Smooth muscle cell (in vitro differentiated cells): Measurements from ENCODE around the gene SPAG4. TPM values are rescaled to one million over a fixed set of nuclear protein-coding genes. Genes with fewer than 3 reads are reported as not detected.

Experiments
- DNase-seq: peaks from one replicate; lab custom pipeline; 2025; ENCODE audit not compliant: unreplicated experiment; lab: John Stamatoyannopoulos, UW
- H2AFZ ChIP-seq: fragments of 200-600 bp; sonication (generic); 2 replicates; pipeline ENCODE4 v1.6.0; 2016; ENCODE audit warnings: antibody characterized with exemption, low read depth, mild to moderate bottlenecking
- H3F3A ChIP-seq: fragments of 200-600 bp; sonication (generic); 2 replicates; pipeline ENCODE4 v1.6.0; 2017; ENCODE audit warnings: antibody characterized with exemption, low read depth
- H3K27ac ChIP-seq: fragments of 200-600 bp; sonication (generic); 2 replicates; pipeline ENCODE4 v1.5.1; 2016; ENCODE audit warnings: low read depth, mild to moderate bottlenecking
- H3K27me3 ChIP-seq: fragments of 200-600 bp; sonication (generic); 2 replicates; pipeline ENCODE4 v1.6.1; 2016; ENCODE audit warnings: low read depth, mild to moderate bottlenecking
- H3K36me3 ChIP-seq: fragments of 200-600 bp; sonication (generic); 2 replicates; pipeline ENCODE4 v1.5.1; 2016; ENCODE audit warnings: low read depth
- H3K4me1 ChIP-seq: fragments of 200-600 bp; sonication (generic); 2 replicates; pipeline ENCODE4 v1.5.1; 2016; ENCODE audit warnings: low read depth
- H3K4me2 ChIP-seq: fragments of 200-600 bp; sonication (generic); 2 replicates; pipeline ENCODE4 v1.6.0; 2016; ENCODE audit warnings: mild to moderate bottlenecking
- H3K4me3 ChIP-seq: fragments of 200-600 bp; sonication (generic); 2 replicates; pipeline ENCODE4 v1.5.1; 2016; ENCODE audit warnings: mild to moderate bottlenecking
- H3K79me2 ChIP-seq: fragments of 200-600 bp; sonication (generic); 2 replicates; pipeline ENCODE4 v1.6.0; 2016; ENCODE audit warnings: low read depth, mild to moderate bottlenecking
- H3K9ac ChIP-seq: fragments of 200-600 bp; sonication (generic); 2 replicates; pipeline ENCODE4 v1.6.0; 2016; ENCODE audit warnings: low read depth
- H3K9me3 ChIP-seq: fragments of 200-600 bp; sonication (generic); replicated peaks from 2 replicates; pipeline ENCODE4 v1.5.1; 2016; ENCODE audit warnings: low read depth
- H4K20me1 ChIP-seq: fragments of 200-600 bp; sonication (generic); 2 replicates; pipeline ENCODE4 v1.6.0; 2016; ENCODE audit warnings: low read depth
- WGBS: methylation state at CpG from one replicate; pipeline ENCODE4 v1.1.7; 2016; ENCODE audit warnings: low lambda C conversion rate; 5-methylcytosine and 5-hydroxymethylcytosine counted together
- polyA plus RNA-seq: library from polyadenylated mRNA; unstranded; fragments of >200 nt; fragmentation: Nextera tagmentation; extraction: Ambion mirVana; gene quantifications from 2 replicates; pipeline ENCODE4 v1.2.1, GENCODE V29; 2016
- total RNA-seq: library from RNA; depleted of rRNA; stranded (reverse); fragments of >200 nt; gene quantifications from 2 replicates; pipeline ENCODE4 v1.2.3, GENCODE V29; 2014
- TF ChIP-seq, protein P1 (sequence below): fragments of 200-600 bp; sonication (generic); IDR thresholded peaks from 2 replicates; pipeline ENCODE4 v1.5.1; 2017; ENCODE audit warnings: borderline replicate concordance, mild to moderate bottlenecking, antibody characterized with exemption; ENCODE audit not compliant: insufficient read depth, poor library complexity, severe bottlenecking

The SPAG4 gene
- total and polyA plus RNA-seq, 2 experiments from 2014 or later, result 9.3 to 27.6 TPM

DNA sequence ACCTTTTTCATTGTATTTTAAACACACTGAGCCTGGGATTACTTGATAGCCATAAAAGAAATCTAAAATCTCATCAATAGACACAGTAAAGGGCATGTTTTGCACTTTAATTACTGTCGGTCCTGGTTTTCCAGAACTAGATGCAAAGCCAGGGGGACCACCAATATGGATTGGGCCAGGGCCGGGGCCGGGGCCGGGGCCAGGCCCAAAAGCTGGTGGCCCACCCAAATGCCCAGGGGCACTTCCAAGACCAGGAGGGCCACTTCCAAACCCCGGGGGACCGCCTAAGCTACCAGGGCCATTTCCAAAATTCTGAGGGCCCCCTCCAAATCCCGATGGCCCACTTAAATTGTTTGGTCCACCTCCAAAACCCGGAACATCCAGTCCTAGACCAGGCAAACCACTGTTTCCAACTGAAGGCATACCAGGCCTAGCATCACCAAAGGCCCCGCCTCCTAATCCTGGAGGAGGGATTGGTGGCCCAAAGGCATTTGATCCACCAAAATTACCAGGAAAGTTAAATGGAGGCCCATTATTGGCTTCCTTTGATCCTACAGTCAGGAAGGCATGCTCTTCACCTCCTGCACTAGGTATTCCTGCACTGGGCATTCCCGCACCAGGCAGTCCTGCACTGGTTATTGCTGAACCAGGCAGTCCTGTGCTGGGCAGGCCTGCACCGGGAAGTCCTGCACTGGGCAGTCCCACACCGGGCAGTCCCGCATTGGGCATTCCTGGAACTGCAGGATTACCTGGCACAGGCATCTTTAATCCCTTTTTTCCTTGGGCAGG, 37.2 kb downstream of the SPAG4 start:
- Histone ChIP-seq H3K4me3 (no peak overlapping the region), H2AFZ (no peak overlapping the region), H3K9ac (no peak overlapping the region), H3K9me3 (no peaks in the 10 kb centered on the region), H3K4me1 (no peaks in the 10 kb centered on the region), H4K20me1 (peaks cover 100% of the 10 kb centered on the region), H3K4me2 (no peak overlapping the region), H3F3A (no peaks in the 10 kb centered on the region), H3K27me3 (no peaks in the 10 kb centered on the region), H3K27ac (no peak overlapping the region), H3K79me2 (peaks cover 100% of the 10 kb centered on the region), H3K36me3 (peaks cover 4% of the 10 kb centered on the region)
- DNase-seq, result no peak
- 97% methylated on average over 13 of the region's 13 CpGs for WGBS
- TF ChIP-seq, protein P1, sequence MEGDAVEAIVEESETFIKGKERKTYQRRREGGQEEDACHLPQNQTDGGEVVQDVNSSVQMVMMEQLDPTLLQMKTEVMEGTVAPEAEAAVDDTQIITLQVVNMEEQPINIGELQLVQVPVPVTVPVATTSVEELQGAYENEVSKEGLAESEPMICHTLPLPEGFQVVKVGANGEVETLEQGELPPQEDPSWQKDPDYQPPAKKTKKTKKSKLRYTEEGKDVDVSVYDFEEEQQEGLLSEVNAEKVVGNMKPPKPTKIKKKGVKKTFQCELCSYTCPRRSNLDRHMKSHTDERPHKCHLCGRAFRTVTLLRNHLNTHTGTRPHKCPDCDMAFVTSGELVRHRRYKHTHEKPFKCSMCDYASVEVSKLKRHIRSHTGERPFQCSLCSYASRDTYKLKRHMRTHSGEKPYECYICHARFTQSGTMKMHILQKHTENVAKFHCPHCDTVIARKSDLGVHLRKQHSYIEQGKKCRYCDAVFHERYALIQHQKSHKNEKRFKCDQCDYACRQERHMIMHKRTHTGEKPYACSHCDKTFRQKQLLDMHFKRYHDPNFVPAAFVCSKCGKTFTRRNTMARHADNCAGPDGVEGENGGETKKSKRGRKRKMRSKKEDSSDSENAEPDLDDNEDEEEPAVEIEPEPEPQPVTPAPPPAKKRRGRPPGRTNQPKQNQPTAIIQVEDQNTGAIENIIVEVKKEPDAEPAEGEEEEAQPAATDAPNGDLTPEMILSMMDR, result no peak

DNA sequence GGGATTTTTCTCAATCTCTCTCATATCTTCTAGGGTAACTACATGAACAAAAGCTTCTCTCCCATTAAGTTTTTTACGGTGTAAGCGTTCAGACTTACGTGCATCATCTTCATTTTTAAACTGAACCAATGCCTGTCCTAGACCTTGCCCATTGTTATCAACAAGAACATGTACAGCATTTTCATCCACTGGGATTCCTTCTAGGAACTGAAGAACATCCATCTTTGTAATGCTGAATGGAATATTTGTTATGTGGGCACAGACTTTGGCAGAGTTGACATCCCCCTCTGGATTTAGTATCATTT, 37.8 kb downstream of the SPAG4 start:
- Histone ChIP-seq H3K4me1 (no peaks in the 10 kb centered on the region), H3K4me3 (no peak overlapping the region), H2AFZ (no peak overlapping the region), H3K9me3 (no peaks in the 10 kb centered on the region), H3K27ac (no peak overlapping the region), H3K79me2 (peaks cover 100% of the 10 kb centered on the region), H3K36me3 (peaks cover 4% of the 10 kb centered on the region), H3K4me2 (no peak overlapping the region), H3F3A (no peaks in the 10 kb centered on the region), H3K27me3 (no peaks in the 10 kb centered on the region), H4K20me1 (peaks cover 100% of the 10 kb centered on the region), H3K9ac (no peak overlapping the region)
- WGBS, result 97% methylated on average over 3 of the region's 3 CpGs
- TF ChIP-seq, protein P1, result no peak
- DNase-seq, result no peak

DNA sequence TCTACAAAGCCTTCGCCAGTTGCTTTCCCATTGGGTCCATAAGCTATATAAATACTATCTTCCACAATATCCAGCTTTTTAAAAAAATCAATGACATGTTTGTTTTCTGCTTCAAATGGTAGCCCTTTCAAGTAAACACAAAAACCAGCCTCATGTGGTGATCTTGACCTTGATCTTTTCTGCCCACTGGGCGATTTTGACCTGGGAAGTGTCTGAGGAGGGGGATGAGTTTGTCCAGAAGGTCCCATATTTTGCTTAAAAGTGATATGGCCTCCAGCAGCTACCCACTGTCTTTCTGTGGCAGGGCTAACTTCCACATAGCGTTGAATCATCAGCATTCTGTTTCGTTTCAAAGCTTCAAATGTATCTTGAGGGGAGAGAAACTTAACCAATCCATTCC, 38.3 kb downstream of the SPAG4 start:
- Histone ChIP-seq H3F3A (no peaks in the 10 kb centered on the region), H2AFZ (no peak overlapping the region), H3K27me3 (no peaks in the 10 kb centered on the region), H3K79me2 (peaks cover 100% of the 10 kb centered on the region), H3K9me3 (no peaks in the 10 kb centered on the region), H3K27ac (no peak overlapping the region), H4K20me1 (peaks cover 100% of the 10 kb centered on the region), H3K36me3 (peaks cover 4% of the 10 kb centered on the region), H3K9ac (no peak overlapping the region), H3K4me1 (no peaks in the 10 kb centered on the region), H3K4me3 (no peak overlapping the region), H3K4me2 (no peak overlapping the region)
- WGBS, result 89% methylated on average over 4 of the region's 4 CpGs
- TF ChIP-seq, protein P1, result no peak
- DNase-seq, result no peak

DNA sequence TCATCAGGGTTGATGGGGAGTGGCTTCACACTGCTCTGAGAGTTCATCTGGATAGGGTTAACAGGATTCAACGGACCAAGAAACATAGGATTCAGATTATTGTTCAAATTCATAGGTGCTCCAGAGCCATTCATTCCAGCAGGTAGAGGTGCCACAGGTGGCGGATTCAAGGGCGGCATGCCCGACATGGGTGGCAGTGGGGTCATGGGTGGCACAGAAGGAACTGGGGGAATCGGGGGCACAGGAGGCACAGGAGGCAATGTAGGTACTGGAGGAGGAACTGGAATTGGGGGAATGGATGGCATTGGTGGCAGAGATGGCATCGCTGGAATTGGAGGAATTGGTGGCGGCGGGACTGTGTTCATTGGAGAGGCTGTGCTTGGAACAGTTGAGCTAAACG, 38.8 kb downstream of the SPAG4 start:
- 97% methylated on average over 9 of the region's 9 CpGs for WGBS
- H4K20me1 ChIP-seq, result peaks cover 100% of the 10 kb centered on the region
- H3K4me2 ChIP-seq, result no peak overlapping the region

More for the DNA sequence above, 38.8 kb downstream of the SPAG4 start:
- no peak for DNase-seq
- Histone ChIP-seq H3K4me3 (no peak overlapping the region), H3K9me3 (no peaks in the 10 kb centered on the region), H3K4me1 (no peaks in the 10 kb centered on the region), H3K27ac (no peak overlapping the region), H3K9ac (no peak overlapping the region), H3K79me2 (peaks cover 100% of the 10 kb centered on the region), H3K27me3 (no peaks in the 10 kb centered on the region), H2AFZ (no peak overlapping the region), H3F3A (no peaks in the 10 kb centered on the region), H3K36me3 (peaks cover 4% of the 10 kb centered on the region)
- TF ChIP-seq, protein P1, result no peak
